Epidermal melanocyte (primary cell): ENCODE measurements around the gene GPLD1.
A peak's percentile ranks its signal among the peaks of the same experiment; 100 is the strongest.
"Not testable (repeated sequence)": the region's sequence is repeated elsewhere in the genome, so short reads cannot be mapped to it uniquely, and the experiment has no call there.

ENCODE experiments used
- DNase-seq: peaks from one replicate; pipeline ENCODE4 v3.0.0; 2011; ENCODE audit warnings: low spot score; ENCODE audit not compliant: insufficient read length

The GPLD1 gene

GRCh38 chr6:24489470-24489869, at the start of gene GPLD1:
Gene GPLD1 (minus strand): TSS chr6:24489578. CDS start chr6:24489511, 67 bp downstream.
- no peak for DNase-seq

GRCh38 chr6:24537771-24538385, 48.5 kb upstream of the GPLD1 start:
- no peak for DNase-seq

GRCh38 chr6:24537082-24537699, 47.8 kb upstream of the GPLD1 start:
- DNase-seq: no peak

- no peak for DNase-seq
Measured at GRCh38 chr6:24536466-24536865, 47.1 kb upstream of the GPLD1 start.

- DNase-seq: no peak
Measured at GRCh38 chr6:24535210-24535609, 45.8 kb upstream of the GPLD1 start.

- DNase-seq: no peak
Measured at GRCh38 chr6:24534329-24534728, 45.0 kb upstream of the GPLD1 start.

GRCh38 chr6:24529985-24530384, 40.6 kb upstream of the GPLD1 start:
- no peak for DNase-seq

GRCh38 chr6:24524805-24525204, 35.4 kb upstream of the GPLD1 start:
- no peak for DNase-seq

GRCh38 chr6:24524329-24524728, 35.0 kb upstream of the GPLD1 start:
- no peak for DNase-seq

- no peak for DNase-seq
Measured at GRCh38 chr6:24522228-24523176, 33.1 kb upstream of the GPLD1 start.

- DNase-seq: peak; percentile 37
Measured at GRCh38 chr6:24520929-24521546, 31.7 kb upstream of the GPLD1 start.

GRCh38 chr6:24517659-24518543, 28.5 kb upstream of the GPLD1 start:
- DNase-seq: no peak

GRCh38 chr6:24513602-24514001, 24.2 kb upstream of the GPLD1 start:
- DNase-seq: no peak

GRCh38 chr6:24511976-24512375, 22.6 kb upstream of the GPLD1 start:
- not testable (repeated sequence) for DNase-seq

- DNase-seq: no peak
Measured at GRCh38 chr6:24506814-24507520, 17.6 kb upstream of the GPLD1 start.

GRCh38 chr6:24504649-24505586, 15.5 kb upstream of the GPLD1 start:
- no peak for DNase-seq

- no peak for DNase-seq
Measured at GRCh38 chr6:24504287-24504648, 14.9 kb upstream of the GPLD1 start.

GRCh38 chr6:24501914-24502313, 12.5 kb upstream of the GPLD1 start:
- DNase-seq: no peak

GRCh38 chr6:24501374-24501773, 12.0 kb upstream of the GPLD1 start:
- DNase-seq: no peak
